Measurements from ENCODE around the gene MGAT1.

MGAT1 gene

DNA sequence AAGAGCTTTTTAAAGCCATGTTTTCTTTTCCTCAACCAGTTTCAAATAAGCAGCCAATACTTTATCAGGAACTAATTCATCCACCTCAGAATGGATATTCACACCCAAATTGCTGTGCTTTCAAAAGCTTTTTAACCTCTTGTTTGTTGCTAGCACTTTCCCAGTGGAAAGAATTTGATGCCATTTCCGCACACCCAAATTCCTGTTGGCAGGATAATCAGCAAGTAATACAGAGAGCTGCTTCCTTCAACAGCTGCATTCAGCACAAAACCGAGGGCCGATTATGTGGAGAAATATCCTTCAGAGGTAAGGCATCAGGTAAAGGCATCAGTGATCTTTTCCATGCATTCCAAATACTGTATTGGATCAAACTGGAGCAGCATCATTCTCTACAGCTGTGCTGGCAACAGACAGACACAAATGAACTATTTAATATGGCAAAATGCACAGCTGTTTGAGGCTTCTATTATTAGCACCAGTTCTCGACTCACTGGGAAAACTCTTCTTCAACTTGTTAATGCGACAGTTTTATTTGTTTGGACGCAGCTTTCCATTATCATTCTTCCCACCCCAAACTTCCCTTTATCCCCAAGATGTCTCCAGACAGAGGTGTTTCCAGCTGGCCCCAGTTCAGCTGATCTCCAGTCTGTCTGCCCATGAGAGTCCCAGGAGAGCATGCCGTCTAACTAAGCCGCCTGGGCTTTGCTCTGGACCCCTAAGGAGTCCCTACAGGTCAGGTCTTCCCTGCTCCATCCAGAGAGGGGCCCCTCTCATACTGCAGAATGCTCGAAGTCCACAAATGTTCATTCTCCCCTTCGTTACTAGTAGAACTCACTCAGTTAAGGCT is 22.2 kb upstream of the MGAT1 start:
- no peak for DNase-seq (ENCODE audit: low read depth in 3 of 3, low spot score in 1 of 3)

DNA sequence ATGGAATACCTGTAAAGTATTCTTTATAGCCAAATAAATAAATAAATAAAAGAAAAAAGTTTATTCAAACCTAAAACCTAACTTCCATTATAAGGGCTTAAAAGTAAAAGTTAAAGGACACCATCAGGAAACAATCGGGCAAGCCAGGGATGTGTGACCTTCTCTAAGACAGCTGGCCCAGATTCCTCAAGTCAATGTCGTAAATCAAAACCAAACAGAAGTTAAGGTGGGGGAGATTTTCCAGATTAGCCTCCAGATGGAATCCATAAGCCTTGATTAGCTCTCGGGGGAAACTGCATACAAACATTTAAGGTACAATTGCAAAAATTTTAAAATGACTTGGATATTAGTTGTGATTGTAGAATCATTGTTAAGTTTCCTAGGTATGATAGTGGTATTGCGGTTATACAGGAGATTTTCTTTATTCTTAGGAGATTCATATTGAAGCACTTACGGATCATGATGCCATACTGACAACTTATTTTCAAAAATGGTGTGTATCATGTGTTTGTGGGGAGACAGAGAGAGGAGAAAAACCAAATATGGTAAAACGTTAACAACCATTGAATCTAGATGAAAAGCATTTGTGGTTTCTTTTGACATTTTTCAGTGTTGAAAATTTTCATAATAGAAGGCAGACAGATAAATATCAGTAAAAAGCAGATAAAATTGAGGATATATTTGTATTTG is 21.5 kb upstream of the MGAT1 start:
- DNase-seq (ENCODE audit: low read depth in 3 of 3, low spot score in 1 of 3), result no peak

DNA sequence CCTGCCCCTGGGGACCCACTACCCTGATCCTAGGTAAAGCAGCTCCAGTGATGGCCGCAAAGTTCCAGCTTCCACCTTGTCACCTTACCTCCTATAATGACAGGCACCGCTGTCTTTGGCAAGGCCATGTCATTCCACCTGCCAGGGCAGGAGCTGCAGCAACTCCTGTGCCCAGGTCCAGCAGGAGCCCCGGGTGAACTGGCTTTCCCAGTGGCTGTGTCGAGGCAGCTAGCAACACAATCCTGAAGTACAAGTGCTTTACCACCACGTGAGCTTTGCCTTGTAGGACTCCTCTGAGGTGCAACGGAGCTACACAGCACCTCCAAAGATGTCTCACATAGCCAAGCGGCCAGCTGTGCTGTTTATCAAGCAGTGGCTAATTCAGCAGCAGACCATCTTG is 20.7 kb upstream of the MGAT1 start:
- DNase-seq (ENCODE audit: low read depth in 3 of 3, low spot score in 1 of 3), result no peak

DNA sequence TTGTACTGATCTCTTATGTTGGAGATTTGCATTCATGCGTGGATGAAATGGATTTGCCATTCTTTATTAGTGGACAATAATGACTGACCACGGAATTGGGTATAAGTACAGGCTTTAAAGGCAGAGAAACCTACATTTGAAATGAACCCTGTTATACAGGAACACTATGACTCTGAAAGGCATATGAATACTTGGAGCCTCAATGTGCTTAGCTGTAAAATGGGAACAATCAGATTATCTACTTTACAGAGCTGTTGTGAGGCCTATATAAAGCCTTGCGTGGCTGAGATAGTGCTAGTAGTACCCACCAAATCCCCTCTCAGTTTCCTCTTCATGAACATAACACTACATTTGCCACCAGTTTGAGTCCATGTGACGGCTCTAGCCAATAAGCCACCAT is 18.9 kb upstream of the MGAT1 start:
- no peak for DNase-seq (ENCODE audit: low read depth in 3 of 3, low spot score in 1 of 3)

DNA sequence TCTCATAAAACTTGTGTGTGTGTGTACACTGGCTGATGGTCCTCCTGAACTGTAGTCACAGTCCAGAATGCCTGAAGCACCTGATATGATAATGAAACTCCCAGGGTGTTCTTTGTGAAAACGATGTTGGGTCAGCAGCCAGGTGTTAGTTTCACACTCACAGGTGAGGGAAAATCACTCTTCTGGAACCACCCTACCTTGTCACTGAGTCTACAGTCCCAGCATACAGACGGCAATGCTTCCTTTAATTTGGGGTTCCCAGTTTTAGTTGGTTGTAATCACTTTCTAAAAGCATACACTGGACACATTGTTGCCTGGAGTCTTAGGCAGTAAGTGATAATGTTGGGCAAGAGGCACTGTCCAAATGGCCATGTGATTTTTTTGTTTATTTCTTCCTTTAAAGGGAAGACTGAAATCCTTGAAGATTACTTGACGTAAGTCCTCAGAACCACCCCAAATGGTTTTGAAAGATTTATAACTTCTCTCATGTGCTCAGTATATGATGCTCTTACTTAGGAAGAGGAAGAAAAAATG is 18.2 kb upstream of the MGAT1 start:
- no peak for DNase-seq (ENCODE audit: low read depth in 3 of 3, low spot score in 1 of 3)

DNA sequence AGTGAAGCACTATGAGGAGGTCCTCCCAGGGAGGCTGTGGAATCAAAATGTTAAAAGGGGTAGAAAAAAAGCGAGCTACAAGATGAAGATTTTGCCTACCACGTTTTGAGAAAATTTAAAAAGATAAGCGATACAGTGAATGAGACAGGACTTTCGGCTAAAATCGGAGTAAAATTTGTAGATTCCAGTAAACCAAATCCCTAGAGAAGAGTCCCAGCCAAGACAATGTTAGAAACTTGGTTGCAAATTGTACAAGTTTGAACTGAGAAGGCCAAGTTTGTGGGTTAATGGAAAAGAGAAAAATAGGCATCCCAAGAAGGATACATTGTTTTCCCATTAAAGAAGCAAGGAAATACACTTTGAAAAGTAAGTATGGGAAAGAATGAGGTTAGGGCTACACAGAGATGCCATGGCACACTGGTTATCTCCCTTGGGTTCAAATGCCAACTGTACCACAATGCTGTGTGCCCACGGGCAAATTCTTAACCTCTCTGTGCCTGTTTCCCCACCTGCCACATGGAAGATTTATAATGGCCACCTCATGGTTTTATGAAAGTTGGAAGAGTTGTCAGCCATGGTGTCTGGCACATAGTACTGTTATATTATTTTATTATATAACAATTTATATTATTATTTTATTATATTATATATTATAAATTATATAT is 16.2 kb upstream of the MGAT1 start:
- no peak for DNase-seq (ENCODE audit: low read depth in 3 of 3, low spot score in 1 of 3)

DNA sequence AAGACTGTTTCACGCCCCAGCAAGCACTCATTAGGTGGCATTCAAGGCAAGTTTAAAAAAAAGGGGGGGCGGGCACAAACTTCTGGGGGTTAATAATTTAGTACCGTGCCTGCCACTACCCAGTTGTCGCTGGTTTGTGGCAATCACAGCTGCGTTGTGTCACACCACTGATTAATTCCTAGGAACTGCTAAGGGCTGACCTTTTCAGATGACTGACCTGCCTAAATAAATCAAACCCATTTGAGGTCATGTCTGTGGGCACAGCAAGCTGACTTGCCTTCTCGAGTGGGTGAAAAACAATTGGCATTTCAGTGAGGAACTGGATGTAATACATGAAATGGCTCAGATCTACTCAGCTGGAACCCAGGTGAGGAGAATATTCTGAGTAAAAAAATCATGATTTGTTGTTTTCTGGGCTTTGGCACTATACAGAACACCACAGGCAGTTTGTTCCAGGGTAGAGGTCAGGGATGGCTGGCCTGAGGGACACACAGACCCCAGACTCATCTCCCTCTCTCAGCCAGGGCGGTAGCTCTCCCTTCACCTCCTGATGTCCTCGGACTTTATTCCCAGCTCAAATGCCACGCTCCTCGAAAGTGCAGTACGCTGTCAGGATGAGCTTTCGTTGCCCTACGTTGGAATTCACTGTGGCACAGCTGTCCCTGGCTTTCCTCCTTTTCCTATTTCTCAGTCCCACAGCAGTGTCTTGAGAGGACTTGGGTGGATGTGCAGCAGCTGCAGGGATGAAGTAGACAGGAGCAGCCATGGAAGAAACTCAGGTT is 15.5 kb upstream of the MGAT1 start:
- no peak for DNase-seq (ENCODE audit: low read depth in 3 of 3, low spot score in 1 of 3)

DNA sequence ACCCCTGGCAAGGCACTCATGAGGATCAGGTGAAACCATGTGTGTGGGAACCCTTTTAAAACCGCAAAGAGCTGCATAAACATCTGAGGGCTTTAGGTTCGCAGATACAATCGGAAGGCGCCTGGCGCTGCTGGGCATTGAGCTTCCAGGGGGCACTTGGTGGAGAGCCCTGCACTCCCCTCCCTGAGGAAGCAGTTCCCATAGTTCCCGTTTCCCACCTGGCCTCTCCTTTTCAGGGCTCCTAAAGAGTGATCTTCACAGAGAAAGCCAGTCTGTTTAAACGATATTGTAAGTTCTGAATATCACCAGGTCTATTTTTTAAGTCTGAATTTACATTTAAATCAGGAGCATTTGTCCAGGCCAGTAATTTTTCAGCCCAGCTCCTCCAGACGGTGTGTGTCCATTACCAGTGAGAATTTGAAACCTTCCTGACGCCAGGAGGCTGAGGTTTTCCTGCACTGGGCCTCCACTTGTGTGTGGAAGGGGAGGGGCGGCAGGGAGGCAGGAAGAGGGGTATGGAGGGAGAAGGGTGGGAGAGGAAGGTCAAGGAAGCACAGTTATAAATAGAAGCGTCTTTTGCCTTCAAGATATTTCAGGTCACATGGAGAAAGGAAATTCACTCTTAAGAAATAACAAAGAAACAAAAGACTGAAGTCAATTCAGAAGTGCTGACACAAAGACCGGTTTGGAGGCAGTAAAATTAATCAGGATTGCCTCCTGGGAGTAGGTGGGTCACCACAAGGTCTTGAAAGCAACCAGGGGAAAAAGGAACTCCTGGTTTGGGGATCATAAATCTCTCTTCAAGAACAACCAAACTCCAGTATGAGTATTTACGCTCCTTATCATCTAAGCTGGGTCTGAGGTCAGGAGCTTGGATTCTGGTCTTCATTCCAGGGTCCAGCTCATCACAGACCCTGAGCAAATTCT is 14.3 kb upstream of the MGAT1 start:
- DNase-seq (ENCODE audit: low read depth in 3 of 3, low spot score in 1 of 3), result no peak

DNA sequence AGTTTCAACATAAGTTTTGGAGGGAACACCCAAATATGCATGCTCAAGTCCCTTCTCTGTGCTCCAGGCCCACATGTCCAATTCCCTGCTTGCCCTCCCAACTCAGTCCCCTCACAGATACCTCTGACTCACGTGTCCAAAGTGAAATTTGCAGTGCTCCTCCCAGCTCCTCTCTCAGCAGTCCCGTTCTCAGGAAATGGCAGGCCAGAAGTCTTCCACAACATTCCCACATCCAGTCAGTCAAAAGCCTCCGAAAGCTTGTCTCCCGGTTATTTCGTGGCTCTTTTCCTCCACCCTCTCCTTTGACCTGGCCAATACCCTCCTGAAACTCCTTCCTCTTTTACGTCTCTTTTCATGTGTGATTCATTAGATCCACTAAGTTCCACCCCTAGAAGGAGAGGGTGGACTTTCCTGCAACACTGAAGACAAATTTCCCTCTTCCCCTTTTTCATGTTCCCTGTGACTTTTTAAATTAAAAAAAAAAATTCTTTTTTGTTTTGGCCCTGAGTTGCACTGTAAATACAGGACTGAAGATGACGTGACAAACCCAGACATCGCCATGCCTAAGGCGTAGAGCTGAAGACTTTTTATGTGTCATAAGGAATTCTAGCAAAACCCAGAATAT is 12.8 kb upstream of the MGAT1 start:
- no peak for DNase-seq (ENCODE audit: low read depth in 3 of 3, low spot score in 1 of 3)

DNA sequence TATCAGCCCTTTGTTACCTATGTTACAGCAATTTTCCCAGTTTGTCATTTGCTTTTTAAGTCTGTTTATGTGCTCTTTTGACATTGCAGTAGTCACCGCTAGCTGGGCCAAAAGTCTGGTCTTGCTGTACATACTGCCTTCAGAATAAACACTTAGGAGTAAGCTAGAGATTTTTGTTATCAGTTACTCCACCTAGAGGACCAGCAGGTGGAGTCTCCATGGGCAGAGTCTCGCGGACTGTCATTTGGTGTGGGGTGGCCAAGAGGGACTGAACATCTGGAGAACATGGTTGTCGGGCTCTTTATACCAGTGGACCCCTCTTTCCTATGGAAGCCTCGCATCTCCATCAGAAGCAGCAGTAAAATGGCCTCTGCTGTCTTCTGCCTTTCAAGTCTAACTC is 10.8 kb upstream of the MGAT1 start:
- DNase-seq (ENCODE audit: low read depth in 3 of 3, low spot score in 1 of 3), result no peak

DNA sequence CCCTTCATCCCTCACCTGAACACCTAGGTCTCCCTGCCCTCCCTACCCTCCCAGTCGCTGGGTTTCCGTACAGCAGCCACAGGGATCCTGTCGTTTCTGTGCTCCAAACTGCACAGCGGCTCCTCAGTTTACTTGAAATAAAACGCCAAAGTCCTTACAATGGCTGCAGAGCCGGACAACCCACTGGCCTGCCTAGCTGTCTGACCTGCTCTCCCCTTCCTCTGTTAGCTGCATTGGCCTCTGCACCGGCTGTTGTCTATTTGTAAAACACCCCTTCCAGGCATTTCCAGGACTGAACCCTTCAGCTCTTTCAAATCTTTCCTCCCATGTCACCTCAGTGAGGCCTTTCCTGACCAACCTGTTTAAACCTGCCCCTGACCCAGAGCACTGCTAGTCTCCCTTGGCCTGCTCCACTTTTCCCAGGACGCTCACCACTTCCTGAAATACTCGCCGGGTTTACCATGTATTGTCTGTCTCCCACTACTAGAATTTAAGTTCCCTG is 9.1 kb upstream of the MGAT1 start:
- no peak for DNase-seq (ENCODE audit: low read depth in 3 of 3, low spot score in 1 of 3)

DNA sequence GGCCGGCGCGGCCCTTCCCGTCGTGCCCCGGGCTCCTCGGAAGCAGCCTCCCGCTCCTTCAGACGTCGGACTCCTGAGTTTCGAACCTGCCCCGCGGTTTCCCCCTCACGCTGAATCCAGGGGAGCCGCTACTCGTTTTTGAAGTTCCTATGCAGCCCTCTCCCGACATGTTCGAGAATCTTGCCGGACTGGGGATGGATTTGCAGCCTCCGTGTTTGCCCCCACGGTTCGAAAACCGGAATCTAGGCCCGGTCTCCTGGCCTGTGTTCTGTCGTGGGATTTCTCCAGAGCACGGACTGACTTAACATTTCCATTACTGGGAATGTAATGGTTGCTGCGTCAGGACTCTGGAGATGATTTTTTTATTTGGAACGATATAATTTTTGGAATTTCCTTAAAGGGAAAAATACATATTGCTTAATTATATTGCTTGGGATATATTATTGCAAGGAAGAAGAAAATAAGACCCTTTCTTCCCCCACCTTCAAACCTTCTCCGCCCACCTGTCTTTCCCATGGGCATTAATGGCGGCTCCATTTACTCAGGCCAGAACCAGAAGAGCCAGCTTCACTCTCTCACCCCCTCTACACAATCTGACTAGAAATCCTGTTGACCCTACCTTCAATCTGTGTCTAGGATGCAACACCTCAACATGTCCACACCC is 8.5 kb upstream of the MGAT1 start:
- DNase-seq (ENCODE audit: low read depth in 3 of 3, low spot score in 1 of 3), result no peak

DNA sequence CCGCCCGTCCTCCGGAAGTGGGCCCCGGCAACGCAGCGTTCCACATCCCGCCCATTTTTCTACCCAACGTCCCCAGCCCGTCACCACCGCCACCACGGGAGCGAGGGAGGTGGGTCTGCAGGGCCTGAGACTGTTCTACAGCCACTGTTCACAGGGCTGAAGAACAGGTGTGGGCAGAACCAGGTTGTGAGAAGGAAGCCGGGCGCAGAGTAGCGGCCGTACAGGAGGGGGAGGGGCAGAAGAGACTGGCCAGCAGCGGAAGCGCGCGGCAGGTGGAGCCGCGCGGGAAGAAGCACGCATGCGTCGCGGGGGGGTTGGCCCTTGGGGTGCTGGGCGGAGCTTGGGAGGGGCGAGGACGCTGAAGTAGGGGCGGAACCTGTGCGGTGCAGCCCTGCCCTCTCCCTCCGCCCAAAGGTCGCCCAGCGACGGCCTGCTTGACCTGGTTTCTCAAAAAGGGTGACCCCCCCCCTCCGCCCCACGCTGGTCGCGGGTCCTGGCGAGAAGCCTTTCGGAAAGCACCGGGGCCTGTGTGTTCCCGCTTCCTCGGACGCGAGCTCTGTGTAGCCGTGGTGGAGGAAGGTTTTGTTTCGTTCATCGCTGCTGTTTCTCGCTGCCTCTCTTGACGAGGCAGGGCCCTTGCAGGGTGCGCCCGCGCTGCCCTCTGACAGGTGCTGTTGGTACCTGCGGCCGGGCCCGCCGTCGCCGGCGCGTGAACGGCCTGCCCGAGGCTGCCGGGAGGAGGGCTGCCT is 7.8 kb upstream of the MGAT1 start:
- peak; percentile 90 to 96 (median 95) for DNase-seq (ENCODE audit: low read depth in 3 of 3, low spot score in 1 of 3)

DNA sequence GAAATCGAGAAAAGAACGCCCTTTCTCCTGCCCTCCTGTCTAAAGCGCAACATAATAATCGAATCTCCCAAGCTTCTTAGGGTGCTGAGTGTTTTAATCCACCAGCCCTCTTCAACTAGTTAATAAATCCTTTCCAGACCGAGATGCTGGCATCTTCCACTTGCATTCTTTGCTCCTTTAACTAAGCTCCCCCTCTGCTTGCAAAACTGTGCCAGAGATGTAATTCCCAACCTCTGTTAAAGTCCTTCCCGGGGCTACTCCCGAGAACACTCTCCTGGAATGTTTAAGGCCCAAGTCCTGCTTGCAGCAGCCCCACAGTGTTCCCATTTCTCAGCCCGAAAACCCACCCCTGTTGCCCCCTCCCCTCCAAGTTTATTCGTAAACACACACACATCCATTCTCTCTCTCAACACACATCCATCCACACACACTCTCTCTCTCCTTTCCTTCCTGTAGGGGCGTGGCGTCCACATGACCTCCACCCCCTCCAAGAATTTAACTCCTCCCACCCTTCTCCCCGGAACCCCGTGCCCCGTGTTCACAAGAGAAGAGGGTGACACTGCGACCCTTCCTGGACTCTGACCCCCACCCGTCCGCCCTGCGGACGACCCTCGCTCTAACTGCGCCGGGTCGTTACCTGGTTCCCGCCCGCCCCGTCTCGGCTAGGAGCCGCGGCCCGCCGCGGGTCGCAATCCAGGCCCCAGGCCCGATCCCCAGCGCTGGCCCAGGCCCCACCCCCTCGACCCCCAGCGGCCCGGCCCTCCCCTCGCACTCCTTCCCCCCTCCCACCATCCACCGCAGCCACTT is 7.0 kb upstream of the MGAT1 start:
- DNase-seq (ENCODE audit: low read depth in 3 of 3, low spot score in 1 of 3), result peak; percentile 60 to 87 (median 74)

DNA sequence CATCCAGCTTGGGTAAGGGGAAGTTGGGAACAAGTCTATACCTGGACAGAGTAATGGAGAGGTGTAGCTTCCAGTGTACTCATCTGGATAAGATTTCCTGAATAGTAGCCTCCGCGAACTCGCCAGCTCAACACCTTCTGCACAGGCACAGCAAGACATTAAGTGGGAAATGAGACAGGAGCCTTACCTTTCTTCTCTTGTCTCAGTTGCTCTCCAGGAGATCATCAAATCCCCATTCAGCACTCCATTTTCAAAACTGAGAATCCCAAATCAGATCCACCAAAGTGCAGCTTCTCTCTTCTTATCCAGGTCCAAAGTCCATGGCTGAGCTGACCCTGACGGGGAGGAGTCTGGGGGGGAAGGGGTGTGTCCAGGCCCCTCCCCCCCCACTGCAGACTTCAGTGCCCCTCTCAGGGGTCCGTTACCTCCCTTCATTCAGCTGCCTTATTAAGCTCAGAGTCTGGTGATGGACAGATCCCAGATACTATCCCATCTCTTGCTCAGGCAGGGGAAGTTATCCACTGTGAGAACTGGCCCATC is 5.9 kb upstream of the MGAT1 start:
- no peak for DNase-seq (ENCODE audit: low read depth in 3 of 3, low spot score in 1 of 3)

DNA sequence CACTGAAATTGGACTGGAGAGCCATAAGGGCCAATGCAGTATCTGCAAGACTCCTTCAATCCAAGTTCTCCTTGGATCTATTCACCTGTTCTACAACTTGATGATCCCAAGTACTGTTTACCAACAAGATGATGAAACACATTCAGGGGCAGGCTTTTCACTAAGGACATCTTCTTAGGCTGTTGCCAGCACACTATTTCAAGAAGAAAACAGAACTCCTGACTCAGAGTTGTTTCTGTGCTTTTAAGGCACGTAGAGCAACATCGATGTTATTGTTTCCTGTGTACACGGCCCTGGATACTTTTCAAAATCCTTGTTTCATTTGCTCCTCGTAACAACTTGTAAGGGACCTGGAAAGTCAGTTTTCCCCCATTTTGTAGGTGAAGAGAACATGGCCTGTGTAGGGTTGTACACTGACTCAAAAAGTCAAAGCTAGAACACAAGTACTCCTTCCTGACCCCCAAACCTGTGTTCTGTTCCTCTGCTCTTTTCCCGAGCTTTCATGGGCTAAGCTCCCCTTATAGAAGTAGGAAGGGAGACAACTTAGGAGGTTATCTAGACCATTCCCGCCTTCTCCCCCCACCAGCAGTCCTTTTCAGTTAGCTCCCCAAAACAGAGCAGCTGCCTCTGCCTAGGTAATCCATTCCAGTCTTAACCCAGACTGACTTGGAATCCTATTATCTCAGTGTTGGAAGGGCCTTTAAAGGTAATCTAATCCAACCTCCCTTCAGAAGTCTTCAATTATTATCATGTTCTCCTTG is 5.2 kb upstream of the MGAT1 start:
- no peak for DNase-seq (ENCODE audit: low read depth in 3 of 3, low spot score in 1 of 3)
